Measurements from ENCODE around the gene CLDN7.

The CLDN7 gene

DNA sequence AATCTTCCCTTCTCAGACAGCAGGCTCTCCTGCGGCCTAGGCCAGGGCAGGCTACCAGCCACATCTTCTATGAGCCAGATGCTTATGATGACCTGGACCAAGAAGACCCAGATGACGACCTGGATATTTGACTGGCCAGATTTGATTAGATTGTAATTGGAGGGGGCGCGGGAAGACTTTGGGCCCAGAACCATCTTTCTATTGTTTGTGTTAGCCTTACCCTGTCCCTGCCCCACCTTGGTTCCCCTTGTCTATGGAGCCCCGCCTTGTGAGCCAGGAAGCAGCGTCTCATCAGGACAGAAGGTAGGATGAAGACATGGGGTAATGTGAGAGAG, 2.8 kb downstream of the CLDN7 start:
- TF ChIP-seq, protein P1, sequence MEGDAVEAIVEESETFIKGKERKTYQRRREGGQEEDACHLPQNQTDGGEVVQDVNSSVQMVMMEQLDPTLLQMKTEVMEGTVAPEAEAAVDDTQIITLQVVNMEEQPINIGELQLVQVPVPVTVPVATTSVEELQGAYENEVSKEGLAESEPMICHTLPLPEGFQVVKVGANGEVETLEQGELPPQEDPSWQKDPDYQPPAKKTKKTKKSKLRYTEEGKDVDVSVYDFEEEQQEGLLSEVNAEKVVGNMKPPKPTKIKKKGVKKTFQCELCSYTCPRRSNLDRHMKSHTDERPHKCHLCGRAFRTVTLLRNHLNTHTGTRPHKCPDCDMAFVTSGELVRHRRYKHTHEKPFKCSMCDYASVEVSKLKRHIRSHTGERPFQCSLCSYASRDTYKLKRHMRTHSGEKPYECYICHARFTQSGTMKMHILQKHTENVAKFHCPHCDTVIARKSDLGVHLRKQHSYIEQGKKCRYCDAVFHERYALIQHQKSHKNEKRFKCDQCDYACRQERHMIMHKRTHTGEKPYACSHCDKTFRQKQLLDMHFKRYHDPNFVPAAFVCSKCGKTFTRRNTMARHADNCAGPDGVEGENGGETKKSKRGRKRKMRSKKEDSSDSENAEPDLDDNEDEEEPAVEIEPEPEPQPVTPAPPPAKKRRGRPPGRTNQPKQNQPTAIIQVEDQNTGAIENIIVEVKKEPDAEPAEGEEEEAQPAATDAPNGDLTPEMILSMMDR (conservative IDR thresholded peaks at IDR 0.05; ENCODE audit: low read depth) = no peak
- no peak for DNase-seq (ENCODE audit: low spot score)
- ChIA-PET CTCF (interaction anchor here (0.6 to 1.0 kb wide), 3 partner anchors 25 to 356 kb away, joined by 3 to 7 read pairs (median 4); partner anchors contain the start of gene DVL2), POLR2A (ENCODE audit: low non-redundant PET) (no interaction called here)
- peak overlapping the region; percentile 79 for H3K27ac ChIP-seq

DNA sequence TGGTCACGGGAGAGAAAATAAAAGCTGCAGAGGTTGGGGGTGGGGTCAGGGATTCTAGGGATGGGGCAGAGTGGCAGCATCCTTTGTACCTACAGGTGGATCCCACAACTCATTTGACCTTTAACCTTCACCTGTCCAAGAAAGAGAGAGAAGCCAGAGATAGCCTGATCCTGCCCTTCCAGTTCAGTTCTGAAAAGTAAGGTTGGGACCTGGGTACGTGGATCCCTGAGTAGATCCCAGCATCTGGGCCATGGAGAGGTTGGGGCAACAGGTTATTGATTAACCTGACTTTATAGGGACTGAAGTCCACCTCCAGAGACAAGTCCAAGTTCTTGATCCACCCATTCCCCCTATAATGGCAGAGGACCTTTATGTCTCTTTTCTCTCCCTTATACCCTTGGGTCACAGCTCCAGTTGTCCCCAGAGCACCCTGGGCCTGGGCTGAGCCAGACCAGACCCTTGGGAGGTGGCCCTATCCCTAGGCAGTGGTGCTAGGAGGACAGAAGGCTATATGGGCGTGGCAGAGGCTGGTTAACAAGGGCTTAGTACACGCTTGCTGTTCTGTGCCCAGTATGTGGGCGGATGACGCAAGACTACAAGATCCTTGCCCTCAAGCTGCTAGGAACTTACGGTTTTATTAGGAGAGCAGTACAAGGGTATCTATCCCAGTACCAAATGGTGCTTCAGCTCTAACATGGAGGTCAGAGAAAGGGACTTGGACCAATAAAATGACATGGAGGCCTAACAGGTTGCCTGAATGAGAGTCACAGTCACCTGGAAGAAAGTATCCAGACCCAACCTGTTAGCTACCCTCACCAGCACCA, 3.3 kb downstream of the CLDN7 start:
- peak overlapping the region; percentile 79 for H3K27ac ChIP-seq
- POLR2A ChIA-PET (ENCODE audit: low non-redundant PET) = interaction anchor here (0.5 kb wide), 1 partner anchor 22 kb away, joined by 5 read pairs; the partner anchor contains the start of gene SLC2A4
- TF ChIP-seq, protein P1 (conservative IDR thresholded peaks at IDR 0.05; ENCODE audit: low read depth) = no peak
- CTCF ChIA-PET = interaction anchor here (0.7 to 1.0 kb wide), 2 partner anchors 25 to 37 kb away, joined by 3 to 7 read pairs; partner anchors contain the start of gene DVL2
- peak; percentile 39 for DNase-seq (ENCODE audit: low spot score)

DNA sequence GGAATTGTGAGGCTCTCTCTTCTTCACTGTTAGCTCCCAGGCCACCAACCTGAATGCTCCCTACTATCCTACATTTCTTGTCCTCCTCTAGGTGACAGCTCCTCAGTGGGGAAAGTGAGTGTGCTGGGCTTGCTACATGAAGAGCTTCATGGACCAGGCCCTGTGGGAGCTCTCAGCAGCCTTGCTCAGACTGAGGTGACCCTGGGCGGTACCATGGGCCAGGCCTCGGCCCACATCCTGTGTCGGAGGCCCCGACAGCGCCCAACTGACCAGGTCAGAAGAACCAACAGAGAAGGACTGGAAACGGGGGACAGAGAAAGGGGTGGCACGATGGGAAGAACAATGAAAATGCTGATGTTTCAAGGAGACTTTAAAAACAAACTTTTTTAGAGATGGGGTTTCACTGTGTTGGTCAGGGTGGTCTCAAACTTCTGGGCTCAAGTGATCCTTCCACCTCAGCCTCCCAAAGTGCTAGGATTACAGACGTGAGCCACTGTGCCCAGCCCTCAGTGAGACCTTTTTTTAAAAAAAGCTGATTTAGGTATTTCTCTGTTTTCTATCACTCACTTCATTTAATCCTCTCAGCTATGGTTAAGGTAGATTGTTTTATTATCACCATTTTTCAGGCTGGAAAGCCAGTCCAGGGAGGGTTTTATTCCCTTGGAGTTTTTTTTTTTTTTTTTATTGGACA, 5.4 kb downstream of the CLDN7 start:
- POLR2A ChIA-PET (ENCODE audit: low non-redundant PET) = interaction anchor here (0.6 to 0.7 kb wide), 2 partner anchors 14 to 317 kb away, joined by 3 to 4 read pairs; partner anchors contain the start of gene GABARAP
- TF ChIP-seq, protein P1 (conservative IDR thresholded peaks at IDR 0.05; ENCODE audit: low read depth) = no peak
- DNase-seq (ENCODE audit: low spot score) = no peak
- H3K27ac ChIP-seq = peak overlapping the region; percentile 79
- CTCF ChIA-PET = interaction anchor here (0.6 kb wide), 1 partner anchor 8 kb away, joined by 7 read pairs; no protein-coding TSS in a partner anchor

DNA sequence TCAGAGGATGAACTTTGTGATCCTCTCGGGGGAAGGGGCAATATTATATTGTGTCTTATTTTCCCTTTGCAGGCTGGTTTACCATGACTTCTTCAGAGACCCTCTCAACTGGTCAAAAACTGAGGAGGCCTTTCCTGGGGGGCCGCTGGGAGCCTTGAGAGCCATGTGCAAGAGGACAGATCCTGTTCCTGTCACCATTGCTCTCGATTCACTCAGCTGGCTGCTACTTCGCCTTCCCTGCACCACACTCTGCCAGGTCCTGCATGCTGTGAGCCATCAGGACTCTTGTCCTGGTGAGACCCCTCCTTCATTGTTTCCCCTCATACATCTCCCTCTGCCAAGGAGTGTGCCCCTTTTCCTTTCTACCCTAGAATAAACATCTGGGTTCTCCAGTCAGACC, 7.8 kb downstream of the CLDN7 start:
- TF ChIP-seq, protein P1 (conservative IDR thresholded peaks at IDR 0.05; ENCODE audit: low read depth) = no peak
- ChIA-PET CTCF (no interaction called here), POLR2A (ENCODE audit: low non-redundant PET) (no interaction called here)
- no peak overlapping the region for H3K27ac ChIP-seq
- no peak for DNase-seq (ENCODE audit: low spot score)

DNA sequence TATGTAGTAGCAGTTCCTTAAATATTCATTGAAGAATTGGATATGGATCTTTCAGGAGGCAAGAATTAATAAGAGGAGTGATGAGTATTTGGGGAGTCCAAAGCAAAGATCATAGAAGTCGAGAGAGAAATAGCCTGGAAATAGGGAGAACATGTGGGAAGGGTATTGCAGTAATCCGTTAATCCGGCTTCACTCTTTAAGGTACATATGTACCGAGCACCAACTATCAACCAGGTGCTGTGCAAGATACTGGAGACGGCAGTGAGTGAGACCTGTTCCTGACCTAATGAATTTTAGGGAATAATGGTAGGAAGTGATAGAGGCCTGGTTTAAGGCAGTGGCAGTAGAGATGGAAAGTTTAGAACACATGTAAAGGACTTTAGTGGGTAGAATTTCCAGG, 9.2 kb downstream of the CLDN7 start:
- DNase-seq (ENCODE audit: low spot score) = no peak
- ChIA-PET CTCF (no interaction called here), POLR2A (ENCODE audit: low non-redundant PET) (no interaction called here)
- H3K27ac ChIP-seq = peak overlapping the region; percentile 98
- TF ChIP-seq, protein P1 (conservative IDR thresholded peaks at IDR 0.05; ENCODE audit: low read depth) = no peak

DNA sequence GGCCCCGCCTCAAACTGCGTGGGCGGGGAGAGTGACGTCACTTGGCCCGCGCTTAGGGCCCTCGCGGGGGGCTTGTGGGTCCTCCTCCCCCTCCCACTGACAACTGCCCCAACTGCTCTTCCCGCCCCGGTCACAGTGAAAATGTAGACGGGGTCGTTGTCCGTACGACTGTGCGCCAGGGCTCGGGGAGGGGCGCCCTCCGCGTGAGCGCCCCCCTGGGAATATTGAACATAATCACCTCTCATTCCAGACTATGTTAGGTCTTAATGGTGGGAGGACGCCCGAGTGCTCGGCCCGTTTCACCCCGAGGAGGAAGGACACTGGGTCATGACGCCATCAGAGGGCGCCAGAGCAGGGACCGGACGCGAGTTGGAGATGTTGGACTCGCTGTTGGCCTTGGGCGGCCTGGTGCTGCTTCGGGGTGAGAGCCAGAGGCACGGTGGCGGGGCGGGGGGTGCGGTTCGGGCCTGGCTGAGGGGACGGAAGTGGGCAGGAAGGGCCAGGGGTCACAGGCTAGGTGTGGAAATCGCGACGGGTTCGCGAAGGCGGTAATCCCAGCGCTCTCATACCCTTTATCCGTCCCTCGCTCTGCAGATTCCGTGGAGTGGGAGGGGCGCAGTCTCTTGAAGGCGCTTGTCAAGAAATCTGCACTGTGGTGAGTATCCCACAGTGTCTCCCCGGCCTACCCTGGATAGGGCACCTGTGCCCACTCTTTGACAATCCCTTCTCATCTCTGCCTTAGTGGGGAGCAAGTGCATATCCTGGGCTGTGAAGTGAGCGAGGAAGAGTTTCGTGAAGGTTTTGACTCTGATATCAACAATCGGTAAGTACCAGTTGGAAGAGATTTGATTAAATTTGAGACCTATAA, 9.9 kb downstream of the CLDN7 start, which contains the start of gene ELP5:
TSS of gene ELP5 (plus strand) at position 40 of the 868 bp plus-strand sequence. CDS start at position 376, 336 bp downstream.
- TF ChIP-seq, protein P1 (conservative IDR thresholded peaks at IDR 0.05; ENCODE audit: low read depth) = peak; percentile 44
- peak; percentile 96 for DNase-seq (ENCODE audit: low spot score)
- H3K27ac ChIP-seq = peak within 1 kb of the TSS; percentile 98
- POLR2A ChIA-PET (ENCODE audit: low non-redundant PET) = no interaction called here
- CTCF ChIA-PET = interaction anchor here (1.1 kb wide), 1 partner anchor 13 kb away, joined by 9 read pairs; the partner anchor contains the start of gene PHF23
